ENCODE data around the gene RIBC1.

- TF ChIP-seq, protein P1, sequence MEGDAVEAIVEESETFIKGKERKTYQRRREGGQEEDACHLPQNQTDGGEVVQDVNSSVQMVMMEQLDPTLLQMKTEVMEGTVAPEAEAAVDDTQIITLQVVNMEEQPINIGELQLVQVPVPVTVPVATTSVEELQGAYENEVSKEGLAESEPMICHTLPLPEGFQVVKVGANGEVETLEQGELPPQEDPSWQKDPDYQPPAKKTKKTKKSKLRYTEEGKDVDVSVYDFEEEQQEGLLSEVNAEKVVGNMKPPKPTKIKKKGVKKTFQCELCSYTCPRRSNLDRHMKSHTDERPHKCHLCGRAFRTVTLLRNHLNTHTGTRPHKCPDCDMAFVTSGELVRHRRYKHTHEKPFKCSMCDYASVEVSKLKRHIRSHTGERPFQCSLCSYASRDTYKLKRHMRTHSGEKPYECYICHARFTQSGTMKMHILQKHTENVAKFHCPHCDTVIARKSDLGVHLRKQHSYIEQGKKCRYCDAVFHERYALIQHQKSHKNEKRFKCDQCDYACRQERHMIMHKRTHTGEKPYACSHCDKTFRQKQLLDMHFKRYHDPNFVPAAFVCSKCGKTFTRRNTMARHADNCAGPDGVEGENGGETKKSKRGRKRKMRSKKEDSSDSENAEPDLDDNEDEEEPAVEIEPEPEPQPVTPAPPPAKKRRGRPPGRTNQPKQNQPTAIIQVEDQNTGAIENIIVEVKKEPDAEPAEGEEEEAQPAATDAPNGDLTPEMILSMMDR (IDR thresholded peaks at IDR 0.05), result no peak
- no peak for TF ChIP-seq POLR2A (IDR thresholded peaks at IDR 0.05)
These were observed 43.5 kb upstream of the RIBC1 start for GRCh38 chrX:53379008-53379710.

All from heart left ventricle (tissue), 13 donors.